ENCODE data around the gene TBCC. TPM values are rescaled to one million over a fixed set of nuclear protein-coding genes. Genes with fewer than 3 reads are reported as not detected.

TBCC gene
- total RNA-seq, 4 donors from 2014 or later, result 7.9 to 48.7 (median 14.6) TPM

DNA sequence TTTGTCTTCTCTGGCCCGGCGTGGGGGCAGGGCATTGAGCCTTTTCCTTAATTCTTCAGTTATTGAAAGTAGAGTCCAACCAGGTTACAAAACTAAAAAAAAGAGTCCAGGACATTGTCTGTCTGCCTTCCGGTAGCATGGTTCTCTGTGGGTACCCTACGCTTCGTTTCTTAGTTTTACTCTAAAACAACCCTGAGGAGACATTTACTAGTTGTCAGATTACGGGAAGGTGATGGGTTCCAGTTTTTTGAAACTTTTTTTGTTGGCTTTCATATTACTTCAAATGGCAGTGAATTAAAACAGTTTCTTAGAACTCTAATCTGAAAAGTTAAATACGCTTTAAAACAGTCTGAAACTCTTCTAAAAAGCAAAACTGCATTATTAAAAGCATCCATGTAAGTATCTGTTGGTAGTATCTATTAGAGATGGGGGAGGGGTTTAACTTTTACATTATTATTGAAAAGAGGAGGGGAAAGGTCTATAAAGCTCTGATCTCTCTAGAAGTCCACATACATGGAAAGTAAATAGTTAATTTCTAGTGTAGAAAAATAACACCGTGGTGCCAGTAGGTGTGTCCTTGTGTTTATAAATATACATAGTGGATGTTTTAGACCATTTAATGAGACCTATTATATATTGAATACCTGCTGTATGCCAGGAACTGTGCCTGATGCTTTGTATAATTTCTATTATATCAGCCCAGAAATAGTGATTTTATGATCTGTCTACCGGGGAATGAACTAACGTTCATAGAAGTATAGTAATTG, 38.2 kb upstream of the TBCC start:
- Histone ChIP-seq H3K4me3 (peak overlapping the region; percentile 87 to 98), H3K36me3 (no peaks in the 10 kb centered on the region), H3K27ac (peak overlapping the region; percentile 99 to 100), H3K9me3 (no peaks in the 10 kb centered on the region), H3K27me3 (no peaks in the 10 kb centered on the region), H3K4me1 (peaks cover under 1 to 7% of the 10 kb centered on the region in 2 donors)
- intact Hi-C loops (cut with DNase I; ENCODE audit: low total_unique reads), result loop anchor here (5.0 kb wide), 1 partner anchor 37 kb away; the partner anchor contains the start of gene TBCC
- DNase-seq, result no peak
- TF ChIP-seq, protein P1, sequence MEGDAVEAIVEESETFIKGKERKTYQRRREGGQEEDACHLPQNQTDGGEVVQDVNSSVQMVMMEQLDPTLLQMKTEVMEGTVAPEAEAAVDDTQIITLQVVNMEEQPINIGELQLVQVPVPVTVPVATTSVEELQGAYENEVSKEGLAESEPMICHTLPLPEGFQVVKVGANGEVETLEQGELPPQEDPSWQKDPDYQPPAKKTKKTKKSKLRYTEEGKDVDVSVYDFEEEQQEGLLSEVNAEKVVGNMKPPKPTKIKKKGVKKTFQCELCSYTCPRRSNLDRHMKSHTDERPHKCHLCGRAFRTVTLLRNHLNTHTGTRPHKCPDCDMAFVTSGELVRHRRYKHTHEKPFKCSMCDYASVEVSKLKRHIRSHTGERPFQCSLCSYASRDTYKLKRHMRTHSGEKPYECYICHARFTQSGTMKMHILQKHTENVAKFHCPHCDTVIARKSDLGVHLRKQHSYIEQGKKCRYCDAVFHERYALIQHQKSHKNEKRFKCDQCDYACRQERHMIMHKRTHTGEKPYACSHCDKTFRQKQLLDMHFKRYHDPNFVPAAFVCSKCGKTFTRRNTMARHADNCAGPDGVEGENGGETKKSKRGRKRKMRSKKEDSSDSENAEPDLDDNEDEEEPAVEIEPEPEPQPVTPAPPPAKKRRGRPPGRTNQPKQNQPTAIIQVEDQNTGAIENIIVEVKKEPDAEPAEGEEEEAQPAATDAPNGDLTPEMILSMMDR (IDR thresholded peaks at IDR 0.05), result no peak
- TF ChIP-seq POLR2A (IDR thresholded peaks at IDR 0.05), result no peak

DNA sequence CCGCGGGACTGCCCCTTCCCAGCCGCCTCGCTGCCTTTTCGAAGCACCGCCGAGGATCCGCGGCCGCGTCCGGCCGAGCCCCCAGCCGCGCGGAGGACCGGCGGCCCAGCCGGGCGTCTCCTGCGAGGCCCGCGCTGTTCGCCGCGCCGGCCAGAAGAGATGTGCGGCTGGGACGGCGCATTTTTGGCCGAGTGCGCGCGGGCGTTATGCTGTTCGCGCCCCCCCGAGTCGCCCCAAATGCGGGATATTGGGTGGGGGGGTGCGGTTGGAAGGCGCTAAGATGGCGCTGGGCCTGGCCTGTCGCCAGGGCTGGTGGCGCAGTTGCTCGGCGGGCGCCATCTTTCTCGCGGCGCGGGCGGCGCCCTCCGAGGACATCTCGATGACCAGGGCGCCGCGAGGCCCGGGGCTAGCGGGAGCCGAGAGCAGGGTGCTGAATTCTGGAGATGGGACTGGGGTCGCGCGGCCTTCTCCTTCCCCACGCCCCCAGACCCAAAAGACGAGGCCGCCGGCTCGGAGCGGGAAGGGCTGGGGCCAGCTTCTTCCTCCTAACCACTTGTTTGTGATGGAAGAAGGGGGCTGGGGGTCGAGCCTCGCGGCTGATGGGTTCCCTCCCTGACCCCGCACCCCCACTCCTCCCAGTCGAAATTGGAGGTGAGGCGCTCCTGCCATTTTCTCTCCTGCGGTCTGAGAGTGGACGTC, 37.4 kb upstream of the TBCC start:
- DNase-seq, result peak; percentile 75 to 82
- H3K4me3 ChIP-seq, result peak overlapping the region; percentile 87 to 98
- H3K4me1 ChIP-seq, result no peaks in the 10 kb centered on the region
- intact Hi-C loops (cut with DNase I; ENCODE audit: low total_unique reads), result loop anchor here (5.0 kb wide), 1 partner anchor 36 kb away; the partner anchor contains the start of gene TBCC
- peak overlapping the region; percentile 99 to 100 for H3K27ac ChIP-seq
- H3K27me3 ChIP-seq, result no peaks in the 10 kb centered on the region
- H3K36me3 ChIP-seq, result no peaks in the 10 kb centered on the region
- TF ChIP-seq POLR2A (IDR thresholded peaks at IDR 0.05), result peak in 1 of 2 donors; percentile 8
- TF ChIP-seq, protein P1 (IDR thresholded peaks at IDR 0.05), result no peak
- no peaks in the 10 kb centered on the region for H3K9me3 ChIP-seq

DNA sequence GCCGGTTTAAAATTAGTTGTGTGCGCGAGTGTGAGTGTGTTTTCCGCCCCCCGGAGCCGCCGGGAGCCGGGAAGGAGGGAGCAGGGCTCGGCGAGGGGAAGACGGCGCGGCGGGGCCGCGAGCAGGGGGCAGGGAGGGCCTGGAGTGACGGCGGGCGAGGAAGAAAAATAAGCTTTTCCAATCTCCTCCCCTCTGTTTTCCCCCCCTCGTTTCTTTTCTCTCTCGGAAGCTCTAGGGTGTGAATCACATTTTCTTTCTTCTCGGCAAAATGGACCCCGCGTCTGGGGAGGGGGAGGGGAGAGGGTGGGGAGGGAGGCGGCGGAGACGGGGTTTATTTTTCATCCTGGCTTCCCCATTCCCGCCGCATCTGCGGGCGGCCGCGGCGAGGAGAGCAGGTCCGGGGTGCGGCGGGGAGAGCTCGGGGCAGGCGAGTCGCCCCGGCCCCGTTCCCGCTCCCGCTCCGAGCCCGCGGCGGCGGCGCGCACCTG, 36.8 kb upstream of the TBCC start:
- Histone ChIP-seq H3K36me3 (no peaks in the 10 kb centered on the region), H3K27ac (peak overlapping the region; percentile 99 to 100), H3K4me3 (peak overlapping the region; percentile 87 to 98), H3K9me3 (no peaks in the 10 kb centered on the region), H3K27me3 (no peaks in the 10 kb centered on the region), H3K4me1 (no peaks in the 10 kb centered on the region)
- intact Hi-C loops (cut with DNase I; ENCODE audit: low total_unique reads), result loop anchor here (5.0 kb wide), 1 partner anchor 35 kb away; the partner anchor contains the start of gene TBCC
- peak; percentile 7 to 79 for TF ChIP-seq POLR2A (IDR thresholded peaks at IDR 0.05)
- TF ChIP-seq, protein P1 (IDR thresholded peaks at IDR 0.05), result no peak
- peak; percentile 81 to 83 for DNase-seq

DNA sequence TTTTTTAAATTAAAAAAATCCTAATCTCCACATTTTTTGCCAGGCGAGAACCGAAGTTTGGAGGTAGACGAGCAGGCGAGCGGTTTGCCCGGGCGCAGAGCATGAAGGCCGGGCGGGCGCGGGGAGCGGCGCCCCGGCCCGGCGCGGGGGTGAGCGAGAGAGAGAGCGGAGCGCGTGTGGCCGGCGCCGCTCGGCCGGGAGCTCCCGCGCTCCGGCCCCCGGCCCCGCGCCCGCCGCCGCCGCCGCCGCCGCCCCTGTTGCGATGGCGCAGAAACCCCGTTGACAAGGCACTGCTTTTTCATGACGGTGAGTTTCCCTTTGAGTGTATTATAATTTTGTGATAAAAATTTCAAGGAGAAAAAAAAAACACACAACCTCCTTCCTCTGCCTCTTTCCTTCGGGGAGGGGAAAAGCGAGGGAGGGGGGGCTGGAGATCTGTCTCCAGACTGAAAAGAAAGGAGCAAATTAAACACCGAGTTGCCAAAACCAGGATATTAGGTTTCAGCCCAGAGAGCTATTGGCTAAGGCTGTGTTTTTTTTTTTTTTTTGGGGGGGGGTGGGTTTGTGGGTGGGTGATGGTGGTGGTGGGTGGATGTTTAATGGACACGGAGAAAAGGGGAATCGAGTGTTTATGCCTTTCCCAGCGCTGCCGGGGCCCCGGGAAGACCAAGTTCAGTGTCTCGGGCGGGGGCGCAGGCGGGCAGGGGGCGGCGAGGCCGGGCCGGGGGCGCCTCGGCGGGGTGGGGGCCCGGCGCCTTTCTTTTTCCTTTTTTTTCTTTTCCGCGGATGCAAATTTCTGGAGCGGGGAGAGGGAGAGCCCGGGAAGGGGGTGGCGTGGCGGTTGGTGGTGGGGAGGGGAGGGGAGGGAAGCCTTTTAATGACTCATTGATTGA, 36.1 kb upstream of the TBCC start, which contains the start of gene BICRAL:
TSS of gene BICRAL (plus strand) at position 257 of the 893 bp plus-strand sequence. CDS start 39,971 bp downstream, outside the sequence.
- Histone ChIP-seq H3K4me1 (no peaks in the 10 kb centered on the region), H3K27ac (peak within 1 kb of the TSS; percentile 99 to 100), H3K36me3 (no peaks in the 10 kb centered on the region), H3K4me3 (peak within 1 kb of the TSS; percentile 87 to 98), H3K9me3 (no peaks in the 10 kb centered on the region), H3K27me3 (no peaks in the 10 kb centered on the region)
- no peak for TF ChIP-seq POLR2A (IDR thresholded peaks at IDR 0.05)
- TF ChIP-seq, protein P1 (IDR thresholded peaks at IDR 0.05), result no peak
- intact Hi-C loops (cut with DNase I; ENCODE audit: low total_unique reads), result loop anchor here (5.0 kb wide), 1 partner anchor 35 kb away; the partner anchor contains the start of gene TBCC
- DNase-seq, result peak; percentile 68 to 77

Measured in uterus (tissue), 4 donors.